HFFc6 (cell line): Measurements from ENCODE around the gene ZNF827. TPM values are rescaled to one million over a fixed set of nuclear protein-coding genes. Genes with fewer than 3 reads are reported as not detected.
A peak's percentile ranks its signal among the peaks of the same experiment; 100 is the strongest.

Experiments
- DNase-seq: peaks from one replicate; pipeline ENCODE4 v3.0.0-alpha.2; 2018
- H3K27ac Mint-ChIP-seq: 2 replicates; pipeline ENCODE4 v1.8.0; 2020; ENCODE audit warnings: mild to moderate bottlenecking, mixed read lengths
- H3K27me3 Mint-ChIP-seq: 2 replicates; pipeline ENCODE4 v1.8.0; 2021; ENCODE audit warnings: mild to moderate bottlenecking, moderate library complexity, mixed read lengths; ENCODE audit not compliant: insufficient read depth
- H3K36me3 Mint-ChIP-seq: 2 replicates; pipeline ENCODE4 v1.8.0; 2021; ENCODE audit warnings: low read depth, mixed read lengths
- H3K4me1 Mint-ChIP-seq: 2 replicates; pipeline ENCODE4 v1.8.0; 2020; ENCODE audit warnings: low read depth, mixed read lengths
- H3K4me3 Mint-ChIP-seq: 2 replicates; pipeline ENCODE4 v1.8.0; 2020; ENCODE audit warnings: mild to moderate bottlenecking, moderate library complexity, mixed read lengths
- H3K9me3 Mint-ChIP-seq: 2 replicates; pipeline ENCODE4 v1.8.0; 2020; ENCODE audit warnings: mild to moderate bottlenecking, mixed read lengths
- total RNA-seq, 6 experiments: library from RNA; stranded (reverse); fragmentation: NEBNext Ultra II Directional; extraction: Animal tissue kit (Norgen Biotek cat#: 25700); gene quantifications; 2 replicates in 1 of 6; 3 replicates in 5 of 6; pipeline ENCODE4 v1.2.3, GENCODE V29; 2021
- TF ChIP-seq, protein P1 (sequence below): fragments of 200-600 bp; sonication (generic); IDR thresholded peaks from 2 replicates; pipeline ENCODE4 v1.5.0; 2021; ENCODE audit warnings: antibody characterized with exemption, mild to moderate bottlenecking

The ZNF827 gene
- total RNA-seq, 6 experiments from 2014 or later: 15.8 to 22.4 (median 17.6) TPM

DNA sequence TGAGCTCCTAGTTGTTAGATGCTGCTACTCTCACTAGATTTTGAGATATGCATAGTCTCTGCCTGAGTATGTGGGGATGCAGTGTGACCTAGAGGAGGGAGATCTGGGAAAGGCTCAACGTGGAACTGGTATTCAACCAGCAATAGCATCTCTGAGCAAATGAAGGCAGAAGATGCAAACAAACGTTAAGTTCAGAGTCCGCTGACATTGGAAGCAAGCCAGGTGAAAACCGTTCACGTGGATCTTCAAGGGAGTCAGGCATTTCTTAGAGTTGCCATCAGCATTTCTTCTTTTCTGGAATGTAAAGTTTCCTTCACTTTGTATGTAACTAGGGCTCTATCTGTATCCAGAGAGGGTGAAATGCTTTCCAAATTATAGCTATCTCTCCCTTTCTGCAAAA lies 198.8 kb downstream of the ZNF827 start:
- H3K27me3 Mint-ChIP-seq: peaks cover 1% of the 10 kb centered on the region; the same call in 1 of the 2 replicates
- H3K9me3 Mint-ChIP-seq: no peaks in the 10 kb centered on the region
- no peak overlapping the region for H3K27ac Mint-ChIP-seq
- DNase-seq: no peak
- H3K4me1 Mint-ChIP-seq: peaks cover 32% of the 10 kb centered on the region
- no peak overlapping the region for H3K4me3 Mint-ChIP-seq
- H3K36me3 Mint-ChIP-seq: no peaks in the 10 kb centered on the region
- TF ChIP-seq, protein P1, sequence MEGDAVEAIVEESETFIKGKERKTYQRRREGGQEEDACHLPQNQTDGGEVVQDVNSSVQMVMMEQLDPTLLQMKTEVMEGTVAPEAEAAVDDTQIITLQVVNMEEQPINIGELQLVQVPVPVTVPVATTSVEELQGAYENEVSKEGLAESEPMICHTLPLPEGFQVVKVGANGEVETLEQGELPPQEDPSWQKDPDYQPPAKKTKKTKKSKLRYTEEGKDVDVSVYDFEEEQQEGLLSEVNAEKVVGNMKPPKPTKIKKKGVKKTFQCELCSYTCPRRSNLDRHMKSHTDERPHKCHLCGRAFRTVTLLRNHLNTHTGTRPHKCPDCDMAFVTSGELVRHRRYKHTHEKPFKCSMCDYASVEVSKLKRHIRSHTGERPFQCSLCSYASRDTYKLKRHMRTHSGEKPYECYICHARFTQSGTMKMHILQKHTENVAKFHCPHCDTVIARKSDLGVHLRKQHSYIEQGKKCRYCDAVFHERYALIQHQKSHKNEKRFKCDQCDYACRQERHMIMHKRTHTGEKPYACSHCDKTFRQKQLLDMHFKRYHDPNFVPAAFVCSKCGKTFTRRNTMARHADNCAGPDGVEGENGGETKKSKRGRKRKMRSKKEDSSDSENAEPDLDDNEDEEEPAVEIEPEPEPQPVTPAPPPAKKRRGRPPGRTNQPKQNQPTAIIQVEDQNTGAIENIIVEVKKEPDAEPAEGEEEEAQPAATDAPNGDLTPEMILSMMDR: no peak

DNA sequence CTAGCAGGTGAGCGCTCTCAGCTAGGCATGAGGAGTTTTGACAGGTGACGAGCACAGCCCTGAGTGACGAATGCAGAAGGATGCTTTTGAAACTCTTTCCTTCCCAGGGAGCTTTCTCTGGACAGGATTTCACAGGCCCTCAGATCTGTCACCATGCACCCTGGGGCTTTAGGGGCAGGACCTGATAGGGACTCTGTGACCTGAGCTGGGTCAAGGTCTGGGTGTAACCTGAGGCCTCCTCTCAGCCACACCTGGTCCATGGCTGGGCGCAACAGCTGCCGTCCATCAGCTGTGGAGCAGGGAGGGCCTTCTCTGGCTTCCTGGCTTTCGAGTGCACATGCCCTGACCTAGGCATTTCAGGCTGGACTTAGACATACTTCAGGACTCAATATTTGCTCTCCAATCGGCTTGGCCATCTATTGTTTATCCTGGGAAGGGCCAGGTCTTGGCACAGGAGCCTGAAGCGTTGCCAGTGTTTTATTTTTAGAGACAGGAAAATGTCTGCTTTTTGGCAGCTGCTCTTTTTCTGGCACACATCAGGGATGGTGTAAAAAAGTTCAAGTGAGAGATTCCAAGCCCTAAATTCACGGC lies 202.3 kb downstream of the ZNF827 start:
- H3K9me3 Mint-ChIP-seq: no peaks in the 10 kb centered on the region
- TF ChIP-seq, protein P1: no peak
- no peaks in the 10 kb centered on the region; the same call in none of the 2 replicates for H3K27me3 Mint-ChIP-seq
- DNase-seq: no peak
- H3K4me3 Mint-ChIP-seq: peak overlapping the region; percentile 89; the same call in 1 of the 2 replicates
- peaks cover 57% of the 10 kb centered on the region for H3K4me1 Mint-ChIP-seq
- no peaks in the 10 kb centered on the region for H3K36me3 Mint-ChIP-seq
- peak overlapping the region; percentile 100 for H3K27ac Mint-ChIP-seq

DNA sequence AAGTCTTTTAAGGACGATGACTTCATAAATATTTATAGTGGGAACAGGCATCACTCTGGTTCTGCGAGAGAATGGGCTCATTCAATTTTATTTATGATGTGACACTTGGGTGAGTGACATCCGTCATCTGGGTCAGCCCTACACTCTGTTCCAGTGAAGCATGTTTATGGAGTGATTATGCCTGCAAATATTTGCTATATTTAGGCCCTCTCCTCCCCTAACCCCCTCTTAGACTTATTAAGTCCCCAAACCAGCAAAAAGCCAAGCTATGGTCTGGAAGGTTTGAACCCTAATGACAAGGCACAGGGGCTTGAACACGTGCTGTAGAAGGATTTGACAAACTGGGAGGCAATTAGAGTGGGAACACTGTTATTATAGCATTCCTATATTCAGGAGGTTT lies 202.8 kb downstream of the ZNF827 start:
- Mint-ChIP-seq H3K36me3 (no peaks in the 10 kb centered on the region), H3K4me1 (peaks cover 62% of the 10 kb centered on the region), H3K9me3 (no peaks in the 10 kb centered on the region), H3K4me3 (peak overlapping the region; percentile 89), H3K27ac (peak overlapping the region; percentile 100), H3K27me3 (no peaks in the 10 kb centered on the region; the same call in none of the 2 replicates)
- no peak for DNase-seq
- TF ChIP-seq, protein P1: no peak

DNA sequence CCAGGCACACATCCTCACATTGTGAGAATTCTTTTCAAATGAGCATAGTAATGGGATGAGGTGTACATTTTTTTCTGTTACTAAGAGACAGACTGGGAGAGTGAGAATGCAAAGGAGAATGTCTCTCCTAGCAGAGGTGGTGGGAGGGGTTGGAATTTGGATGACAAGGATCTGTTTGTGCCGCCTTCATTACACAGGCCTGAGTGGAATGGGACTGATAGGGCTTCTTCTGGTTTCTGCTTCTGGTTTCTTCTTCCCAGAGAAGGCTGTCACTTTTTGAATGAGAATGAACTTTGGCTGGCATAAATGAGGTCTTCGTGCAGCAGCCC lies 203.3 kb downstream of the ZNF827 start:
- peak overlapping the region; percentile 100 for H3K27ac Mint-ChIP-seq
- no peaks in the 10 kb centered on the region; the same call in none of the 2 replicates for H3K27me3 Mint-ChIP-seq
- peak overlapping the region; percentile 89 for H3K4me3 Mint-ChIP-seq
- no peaks in the 10 kb centered on the region for H3K36me3 Mint-ChIP-seq
- H3K9me3 Mint-ChIP-seq: no peaks in the 10 kb centered on the region
- H3K4me1 Mint-ChIP-seq: peaks cover 65% of the 10 kb centered on the region
- TF ChIP-seq, protein P1: no peak
- peak; percentile 98 for DNase-seq

DNA sequence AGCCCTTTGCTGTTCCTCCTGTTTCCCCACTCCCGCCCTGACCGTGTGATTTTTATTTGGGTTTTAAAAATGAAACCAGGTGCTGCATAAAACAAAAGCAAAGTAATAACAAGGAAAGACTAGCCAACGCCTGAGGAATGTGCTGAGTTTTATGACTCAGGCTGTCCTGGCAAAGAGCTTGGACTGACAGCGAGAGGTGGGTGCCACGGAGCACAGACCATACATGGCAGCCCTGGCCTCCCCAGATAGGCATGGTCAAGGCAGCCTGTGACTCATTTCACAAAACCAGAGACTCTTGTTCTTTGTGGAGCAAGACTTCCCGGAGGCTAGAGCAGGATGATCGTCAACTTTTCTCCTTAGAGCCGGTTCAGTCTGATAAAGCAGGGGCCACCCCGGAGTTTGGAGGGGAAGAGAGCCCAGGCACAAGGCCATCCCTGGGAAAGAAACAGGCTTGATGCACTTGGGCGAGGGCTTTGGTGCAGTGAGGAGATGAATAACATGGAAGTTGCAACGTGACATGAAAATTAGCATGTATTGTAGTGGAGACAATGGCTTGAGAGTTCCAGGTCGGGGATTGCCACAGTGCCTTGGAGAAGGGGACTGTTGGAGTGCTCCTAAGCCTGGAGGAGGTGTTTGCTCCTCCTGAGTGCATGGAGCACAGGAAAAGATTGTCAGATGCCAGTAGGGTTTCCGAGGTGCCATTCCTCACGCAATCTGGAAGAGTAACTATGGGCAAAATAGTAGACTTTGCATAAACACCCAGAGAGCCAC lies 203.9 kb downstream of the ZNF827 start:
- H3K27ac Mint-ChIP-seq: peak overlapping the region; percentile 100
- no peaks in the 10 kb centered on the region for H3K36me3 Mint-ChIP-seq
- peaks cover 65% of the 10 kb centered on the region for H3K4me1 Mint-ChIP-seq
- peak overlapping the region; percentile 89 for H3K4me3 Mint-ChIP-seq
- no peaks in the 10 kb centered on the region; the same call in none of the 2 replicates for H3K27me3 Mint-ChIP-seq
- H3K9me3 Mint-ChIP-seq: no peaks in the 10 kb centered on the region
- TF ChIP-seq, protein P1: no peak
- DNase-seq: peak; percentile 99
